A549 treated with dexamethasone at 1 μM for 4 hours (cell line): ENCODE results near the gene CYP2C19. TPM values are rescaled to one million over a fixed set of nuclear protein-coding genes. Genes with fewer than 3 reads are reported as not detected.

Source experiments
- total RNA-seq: library from RNA; stranded (reverse); fragments of 200-300 nt; extraction: Qiagen RNA extraction; gene quantifications from 5 replicates; pipeline ENCODE4 v1.2.3, GENCODE V29; 2022

CYP2C19 gene
- total RNA-seq, result 0.11 TPM in 1 of 5 replicates, not detected in the others

DNA sequence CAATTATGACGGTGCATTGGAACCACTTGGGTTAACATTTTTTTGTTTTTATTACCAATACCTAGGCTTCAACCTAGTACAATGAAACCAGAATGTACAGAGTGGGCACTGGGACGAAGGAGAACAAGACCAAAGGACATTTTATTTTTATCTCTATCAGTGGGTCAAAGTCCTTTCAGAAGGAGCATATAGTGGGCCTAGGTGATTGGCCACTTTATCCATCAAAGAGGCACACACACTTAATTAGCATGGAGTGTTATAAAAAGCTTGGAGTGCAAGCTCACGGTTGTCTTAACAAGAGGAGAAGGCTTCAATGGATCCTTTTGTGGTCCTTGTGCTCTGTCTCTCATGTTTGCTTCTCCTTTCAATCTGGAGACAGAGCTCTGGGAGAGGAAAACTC is at the start of gene CYP2C19:
CYP2C19 (plus strand) TSS at position 289 of the 400 bp plus-strand sequence; CDS start at position 314, 25 bp downstream.

Other genes starting within 250 kb of the CYP2C19 start
- 24.4 to 28.3 TPM (median 27.3 TPM) in 5 replicates for gene HELLS, start 216.9 kb upstream of the CYP2C19 start, total RNA-seq
- 0.07 to 0.11 TPM (median 0.08 TPM) in 3 of 5 replicates, not detected in the others for gene CYP2C18, start 79.0 kb upstream of the CYP2C19 start, total RNA-seq
- not detected in 5 replicates for gene CYP2C9, start 176.0 kb downstream of the CYP2C19 start, total RNA-seq